Measurements from ENCODE around the gene ZNF362.

ZNF362 gene

GRCh38 chr1:33310702-33311101 lies 54.4 kb downstream of the ZNF362 start:
- no peaks in the 10 kb centered on the region for H3K27me3 ChIP-seq (ENCODE audit: insufficient read depth, low read depth)
- H3K9ac ChIP-seq, result no peak overlapping the region
- no peaks in the 10 kb centered on the region for H3K4me1 ChIP-seq (ENCODE audit: low read depth, poor library complexity, severe bottlenecking)
- H3K36me3 ChIP-seq (ENCODE audit: insufficient read depth), result no peaks in the 10 kb centered on the region
- no peak overlapping the region for H2AFZ ChIP-seq (ENCODE audit: low read depth)
- no peak overlapping the region for H3K4me3 ChIP-seq (IDR thresholded peaks at IDR 0.05; ENCODE audit: insufficient read depth, low read depth, low read length)
- no peak overlapping the region for H3K4me2 ChIP-seq
- no peaks in the 10 kb centered on the region for H4K20me1 ChIP-seq (ENCODE audit: insufficient read depth)
- TF ChIP-seq CTCF (conservative IDR thresholded peaks at IDR 0.05; ENCODE audit: low read depth, low read length), result no peak
- no peak overlapping the region for H3K27ac ChIP-seq
- no peaks in the 10 kb centered on the region for H3K79me2 ChIP-seq (ENCODE audit: insufficient read depth, low read depth)

- Histone ChIP-seq H3K27ac (no peak overlapping the region), H3K4me2 (no peak overlapping the region), H3K79me2 (ENCODE audit: insufficient read depth, low read depth) (no peaks in the 10 kb centered on the region), H3K27me3 (ENCODE audit: insufficient read depth, low read depth) (no peaks in the 10 kb centered on the region), H3K4me3 (IDR thresholded peaks at IDR 0.05; ENCODE audit: insufficient read depth, low read depth, low read length) (no peak overlapping the region), H3K9ac (no peak overlapping the region), H3K36me3 (ENCODE audit: insufficient read depth) (no peaks in the 10 kb centered on the region), H3K4me1 (ENCODE audit: low read depth, poor library complexity, severe bottlenecking) (no peaks in the 10 kb centered on the region), H4K20me1 (ENCODE audit: insufficient read depth) (no peaks in the 10 kb centered on the region), H2AFZ (ENCODE audit: low read depth) (no peak overlapping the region)
- no peak for TF ChIP-seq CTCF (conservative IDR thresholded peaks at IDR 0.05; ENCODE audit: low read depth, low read length)
Measured at GRCh38 chr1:33311706-33312412, 55.6 kb downstream of the ZNF362 start.

GRCh38 chr1:33312413-33312749 lies 56.1 kb downstream of the ZNF362 start:
- Histone ChIP-seq H3K27ac (no peak overlapping the region), H3K79me2 (ENCODE audit: insufficient read depth, low read depth) (no peaks in the 10 kb centered on the region), H2AFZ (ENCODE audit: low read depth) (no peak overlapping the region), H3K27me3 (ENCODE audit: insufficient read depth, low read depth) (no peaks in the 10 kb centered on the region), H3K4me3 (IDR thresholded peaks at IDR 0.05; ENCODE audit: insufficient read depth, low read depth, low read length) (no peak overlapping the region), H3K9ac (no peak overlapping the region), H3K4me2 (no peak overlapping the region), H3K4me1 (ENCODE audit: low read depth, poor library complexity, severe bottlenecking) (no peaks in the 10 kb centered on the region), H4K20me1 (ENCODE audit: insufficient read depth) (no peaks in the 10 kb centered on the region), H3K36me3 (ENCODE audit: insufficient read depth) (no peaks in the 10 kb centered on the region)
- no peak for TF ChIP-seq CTCF (conservative IDR thresholded peaks at IDR 0.05; ENCODE audit: low read depth, low read length)

DNA sequence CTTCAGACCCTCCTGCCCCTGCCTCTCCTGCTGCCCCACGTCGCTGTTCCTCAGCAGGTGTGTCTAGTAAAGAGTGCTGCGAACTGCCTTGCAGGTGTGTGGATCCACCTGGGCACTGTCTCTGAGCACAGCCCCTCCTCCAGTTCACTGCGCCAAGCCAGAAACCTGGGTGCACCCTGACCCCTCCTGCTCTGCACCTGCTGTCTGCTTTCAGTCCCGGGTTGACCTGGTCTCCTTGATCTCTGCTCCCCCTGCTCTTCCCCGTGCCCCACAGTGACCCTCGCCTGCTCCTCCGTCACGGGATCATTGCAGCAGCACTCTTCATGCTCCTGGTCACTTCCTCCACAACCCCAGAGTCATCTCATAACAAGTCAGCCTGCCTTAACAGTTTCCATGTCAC lies 58.1 kb downstream of the ZNF362 start:
- H3K36me3 ChIP-seq (ENCODE audit: insufficient read depth), result no peaks in the 10 kb centered on the region
- no peak overlapping the region for H3K4me3 ChIP-seq (IDR thresholded peaks at IDR 0.05; ENCODE audit: insufficient read depth, low read depth, low read length)
- no peak overlapping the region for H2AFZ ChIP-seq (ENCODE audit: low read depth)
- H3K27me3 ChIP-seq (ENCODE audit: insufficient read depth, low read depth), result no peaks in the 10 kb centered on the region
- H4K20me1 ChIP-seq (ENCODE audit: insufficient read depth), result no peaks in the 10 kb centered on the region
- H3K4me1 ChIP-seq (ENCODE audit: low read depth, poor library complexity, severe bottlenecking), result no peaks in the 10 kb centered on the region
- no peak for TF ChIP-seq CTCF (conservative IDR thresholded peaks at IDR 0.05; ENCODE audit: low read depth, low read length)
- no peak overlapping the region for H3K27ac ChIP-seq
- no peak overlapping the region for H3K4me2 ChIP-seq
- H3K9ac ChIP-seq, result no peak overlapping the region
- no peaks in the 10 kb centered on the region for H3K79me2 ChIP-seq (ENCODE audit: insufficient read depth, low read depth)

Measured in KMS-11 (cell line).